HG02678 (cell line): Measurements from ENCODE around the gene AMPD3.
"Not testable (repeated sequence)": the region's sequence is repeated elsewhere in the genome, so short reads cannot be mapped to it uniquely, and the experiment has no call there.

Experiments
- ATAC-seq: cut with Tn5 transposase; IDR thresholded peaks from one replicate; pipeline ENCODE4 v1.9.1; 2021; ENCODE audit warnings: mild to moderate bottlenecking, moderate library complexity; ENCODE audit not compliant: unreplicated experiment

AMPD3 gene

DNA sequence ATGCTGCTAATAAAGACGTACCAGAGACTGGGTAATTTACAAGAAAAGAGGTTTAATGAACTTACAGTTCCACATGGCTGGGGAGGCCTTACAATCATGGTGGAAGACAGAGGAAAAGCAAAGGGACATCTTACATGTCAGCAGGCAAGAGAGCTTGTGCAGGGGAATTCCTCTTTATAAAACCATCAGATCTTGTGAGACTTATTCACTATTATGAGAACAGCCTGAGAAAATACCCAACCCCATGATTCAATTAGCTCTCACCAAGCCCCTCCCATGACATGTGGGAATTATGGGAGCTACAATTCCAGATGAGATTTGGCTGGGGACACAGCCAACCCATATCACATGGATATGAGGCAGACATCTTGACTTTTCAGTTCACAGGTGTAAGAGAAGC, 18.4 kb upstream of the AMPD3 start:
- not testable (repeated sequence) for ATAC-seq

DNA sequence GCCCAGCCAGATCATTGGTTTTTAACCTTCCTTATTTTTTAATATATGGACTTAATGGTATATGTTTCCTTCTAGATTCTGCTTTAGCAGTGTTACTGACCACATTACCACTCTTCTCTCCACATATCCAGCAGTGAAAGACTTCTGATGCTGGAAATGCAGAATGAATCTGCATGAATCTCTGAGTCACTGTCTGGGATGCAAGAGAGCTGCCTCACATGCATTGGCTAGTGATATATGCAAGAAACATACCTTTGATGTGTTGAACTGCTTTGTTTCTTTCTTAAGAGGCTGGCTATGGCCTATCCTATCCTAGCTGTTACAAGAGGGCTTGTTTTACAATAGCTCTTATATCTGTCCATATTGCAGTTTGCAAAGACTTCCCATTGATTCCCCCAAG, 16.6 kb upstream of the AMPD3 start:
- ATAC-seq, result no peak

DNA sequence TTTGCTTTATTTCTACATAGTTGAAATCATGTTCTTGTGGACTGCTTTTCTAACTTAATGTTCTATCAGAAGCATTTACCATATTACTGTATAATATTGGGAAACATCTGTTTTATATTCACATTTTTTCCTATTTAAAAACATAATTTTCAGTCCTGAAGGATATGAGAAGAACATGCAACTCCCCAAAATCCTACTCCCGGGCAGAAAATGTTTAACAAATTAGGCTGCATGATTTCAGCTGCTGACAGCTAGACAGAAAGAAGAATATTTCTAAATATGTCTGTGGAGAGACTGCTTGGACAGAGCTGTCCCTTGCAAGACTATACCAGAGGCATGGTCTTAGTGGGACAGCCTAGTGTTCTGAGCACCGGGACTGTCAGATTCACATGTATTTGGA, 15.7 kb upstream of the AMPD3 start:
- ATAC-seq, result no peak

DNA sequence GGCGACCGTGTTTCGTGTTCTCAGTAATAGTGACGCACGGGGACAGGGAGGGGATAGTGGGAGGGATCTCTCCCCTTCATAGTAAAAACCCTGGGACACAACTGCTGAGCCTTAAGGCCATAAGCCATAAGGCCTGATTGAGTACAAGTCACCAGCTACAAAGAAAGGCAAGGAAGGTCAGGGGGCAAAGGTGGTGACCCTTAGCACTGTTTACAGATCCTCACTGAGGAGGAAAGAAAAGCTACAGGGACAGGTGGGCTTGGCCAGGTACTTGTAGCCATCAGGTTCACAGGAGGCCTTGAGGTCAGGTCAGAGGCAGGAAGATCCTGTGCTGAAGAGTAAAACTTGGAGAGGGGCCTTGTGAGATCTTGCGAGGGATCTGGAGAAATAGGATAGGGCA, 15.1 kb upstream of the AMPD3 start:
- ATAC-seq, result no peak

DNA sequence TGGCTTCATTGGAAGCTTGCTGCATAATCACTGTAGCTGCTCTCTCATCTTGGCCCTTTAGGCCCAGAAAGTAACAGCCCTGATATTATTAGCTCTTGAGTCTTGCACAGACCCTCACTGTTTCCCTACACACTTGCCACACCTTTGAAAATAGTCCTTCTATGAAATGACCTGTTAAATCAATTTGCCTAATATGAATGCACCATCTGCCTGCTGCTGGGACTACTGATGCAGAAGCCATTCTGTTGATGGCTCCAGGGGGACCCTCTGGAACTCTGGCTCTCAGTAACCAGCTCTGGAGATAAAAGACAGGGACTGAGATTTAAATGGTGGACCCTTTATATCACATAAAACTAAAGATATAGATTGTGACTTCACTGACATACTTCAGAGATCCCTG, 14.7 kb upstream of the AMPD3 start:
- no peak for ATAC-seq

DNA sequence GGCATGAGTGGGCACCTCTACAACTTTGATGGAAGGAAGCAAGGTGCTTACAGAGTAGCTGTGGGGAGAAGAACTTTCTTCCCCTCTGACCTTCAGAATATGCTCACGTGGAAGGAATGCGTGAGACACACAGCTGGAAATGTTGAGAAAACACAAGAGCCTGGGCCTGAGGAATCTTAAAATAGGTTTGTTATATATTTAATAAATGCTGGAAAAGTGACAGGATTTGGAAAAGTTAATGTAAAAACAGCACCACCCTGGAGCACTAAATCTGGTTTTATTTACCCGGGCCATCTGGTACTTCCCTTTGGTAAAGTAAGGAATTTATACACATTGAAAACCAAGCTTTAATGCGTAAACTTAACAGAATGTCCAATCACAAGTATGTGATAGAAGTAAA, 14.0 kb upstream of the AMPD3 start:
- no peak for ATAC-seq

DNA sequence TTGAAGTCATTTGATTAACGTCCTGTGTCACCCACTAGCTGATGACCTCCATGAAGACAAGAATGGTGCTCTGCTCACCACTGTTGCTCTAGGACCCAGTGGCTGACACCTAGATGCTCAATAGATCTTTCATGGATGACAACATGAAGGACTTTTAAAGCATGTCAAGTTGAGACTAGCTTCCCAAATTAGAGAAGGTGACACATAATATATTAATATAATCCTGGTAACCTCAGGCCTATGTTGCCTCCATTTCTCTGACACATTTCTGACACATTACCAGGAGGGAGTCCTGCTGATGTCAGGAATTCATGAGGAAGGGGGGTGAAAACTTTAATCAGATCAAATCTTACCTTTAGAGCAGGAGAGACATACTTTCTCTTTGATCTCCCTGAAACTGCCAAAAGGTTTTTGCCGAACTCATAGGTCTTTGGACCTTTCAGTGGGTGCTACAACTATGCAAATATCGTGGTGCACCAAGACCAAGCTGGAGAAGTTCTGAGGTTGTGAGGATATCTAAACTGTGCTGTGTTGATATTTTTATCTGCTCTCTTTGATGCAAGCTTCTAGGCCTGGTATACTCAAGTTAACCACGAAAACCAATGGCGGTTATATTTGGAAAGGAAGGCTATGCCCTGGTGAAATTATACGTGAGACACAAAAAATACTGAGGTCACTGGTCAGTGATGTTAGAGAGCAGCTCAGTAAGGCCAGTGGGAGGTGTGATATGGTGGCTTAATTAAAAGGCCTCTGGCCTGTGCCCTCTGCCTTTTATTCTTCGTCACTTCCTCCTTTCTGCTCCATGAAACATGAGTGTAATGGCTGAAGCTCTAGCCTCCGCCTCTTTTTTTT, 13.2 kb upstream of the AMPD3 start:
- ATAC-seq, result peak; percentile 98

DNA sequence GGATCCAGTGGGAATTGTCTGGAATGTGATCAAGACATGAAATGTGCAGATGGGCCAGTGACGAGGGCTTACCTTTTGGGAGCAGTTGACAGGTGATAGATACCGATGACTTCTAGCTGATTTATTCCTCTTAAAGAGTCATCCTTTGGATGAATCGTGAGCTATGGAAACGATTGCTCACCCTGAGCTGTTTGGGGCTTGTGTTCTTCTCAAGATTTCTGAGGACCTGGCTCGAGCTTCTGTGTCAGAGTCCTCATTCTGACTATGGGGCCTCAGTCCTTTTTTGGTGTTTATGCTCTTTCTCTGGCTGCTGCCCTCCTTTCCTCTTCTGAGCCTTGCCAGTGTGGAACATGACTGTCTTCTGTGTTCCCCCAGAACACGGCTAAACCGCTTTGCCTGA, 11.9 kb upstream of the AMPD3 start:
- ATAC-seq, result no peak

DNA sequence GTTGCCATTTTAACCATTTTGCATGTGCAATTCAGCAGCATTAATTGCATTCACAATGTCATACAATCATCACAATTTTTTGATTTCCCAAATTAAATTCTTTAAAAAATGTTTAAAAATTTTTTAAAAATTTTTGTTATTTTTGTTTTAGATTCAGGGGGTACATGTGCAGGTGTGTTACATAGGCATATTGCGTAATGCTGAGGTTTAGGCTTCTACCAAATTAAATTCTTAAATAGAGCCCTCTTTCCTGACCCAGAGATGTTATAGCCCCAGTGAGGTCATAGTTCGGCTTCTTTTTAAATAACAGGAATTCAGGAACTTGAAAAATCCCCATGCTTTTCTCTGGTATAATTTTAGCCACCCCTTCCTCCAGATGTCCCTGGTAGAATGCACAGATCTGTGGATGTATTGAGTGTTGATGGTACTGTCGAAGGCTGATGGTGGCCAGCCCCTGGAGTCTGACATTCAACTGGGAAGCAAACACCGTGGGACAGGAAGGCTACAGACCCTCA, 11.3 kb upstream of the AMPD3 start:
- ATAC-seq, result no peak

DNA sequence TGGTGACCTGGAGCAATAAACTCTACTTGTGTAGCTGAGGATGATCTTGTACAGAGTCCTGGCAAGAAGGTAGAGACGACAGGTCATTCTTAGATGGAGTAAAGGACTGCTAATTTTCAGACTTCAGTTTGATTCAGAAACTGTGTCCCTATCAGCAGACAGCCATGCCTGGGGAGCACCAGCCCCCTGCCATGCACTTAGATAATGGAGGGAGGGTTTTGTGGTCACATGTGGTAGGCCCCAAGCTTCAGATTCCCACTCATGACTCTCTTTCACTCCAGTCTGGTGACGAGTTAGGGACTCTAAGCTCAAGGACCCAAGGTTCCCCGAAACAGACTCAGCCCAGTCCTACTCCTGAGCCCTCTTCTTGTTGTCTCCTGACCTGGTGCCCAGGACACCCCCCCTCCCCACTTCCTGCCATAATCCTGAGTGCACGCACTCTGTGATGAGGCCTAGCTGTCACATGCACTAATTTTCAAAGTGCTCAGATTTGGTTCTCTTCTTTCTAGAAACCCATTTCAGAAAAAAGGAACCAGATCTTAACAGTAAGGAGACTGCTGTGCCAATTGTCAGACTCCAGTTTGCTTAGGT, 10.2 kb upstream of the AMPD3 start:
- no peak for ATAC-seq

DNA sequence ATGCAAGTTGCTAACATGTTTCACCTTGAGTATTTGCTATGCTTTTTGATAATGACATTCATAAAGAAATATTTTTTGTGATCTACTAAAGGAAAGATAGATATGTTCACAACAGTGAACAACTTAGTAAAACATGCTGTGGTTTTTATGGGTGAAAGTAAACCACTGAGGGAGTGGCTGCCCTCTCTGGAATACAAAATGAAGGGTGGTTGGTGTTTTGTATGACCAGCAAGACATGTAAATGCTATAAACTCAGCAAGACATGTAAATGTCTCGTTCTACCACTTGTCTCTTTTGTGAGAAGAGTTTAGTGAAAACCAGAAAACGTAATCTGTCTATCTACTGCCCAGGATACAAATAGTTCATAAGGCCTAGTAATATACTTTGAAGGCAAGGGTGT, 7.6 kb upstream of the AMPD3 start:
- no peak for ATAC-seq

DNA sequence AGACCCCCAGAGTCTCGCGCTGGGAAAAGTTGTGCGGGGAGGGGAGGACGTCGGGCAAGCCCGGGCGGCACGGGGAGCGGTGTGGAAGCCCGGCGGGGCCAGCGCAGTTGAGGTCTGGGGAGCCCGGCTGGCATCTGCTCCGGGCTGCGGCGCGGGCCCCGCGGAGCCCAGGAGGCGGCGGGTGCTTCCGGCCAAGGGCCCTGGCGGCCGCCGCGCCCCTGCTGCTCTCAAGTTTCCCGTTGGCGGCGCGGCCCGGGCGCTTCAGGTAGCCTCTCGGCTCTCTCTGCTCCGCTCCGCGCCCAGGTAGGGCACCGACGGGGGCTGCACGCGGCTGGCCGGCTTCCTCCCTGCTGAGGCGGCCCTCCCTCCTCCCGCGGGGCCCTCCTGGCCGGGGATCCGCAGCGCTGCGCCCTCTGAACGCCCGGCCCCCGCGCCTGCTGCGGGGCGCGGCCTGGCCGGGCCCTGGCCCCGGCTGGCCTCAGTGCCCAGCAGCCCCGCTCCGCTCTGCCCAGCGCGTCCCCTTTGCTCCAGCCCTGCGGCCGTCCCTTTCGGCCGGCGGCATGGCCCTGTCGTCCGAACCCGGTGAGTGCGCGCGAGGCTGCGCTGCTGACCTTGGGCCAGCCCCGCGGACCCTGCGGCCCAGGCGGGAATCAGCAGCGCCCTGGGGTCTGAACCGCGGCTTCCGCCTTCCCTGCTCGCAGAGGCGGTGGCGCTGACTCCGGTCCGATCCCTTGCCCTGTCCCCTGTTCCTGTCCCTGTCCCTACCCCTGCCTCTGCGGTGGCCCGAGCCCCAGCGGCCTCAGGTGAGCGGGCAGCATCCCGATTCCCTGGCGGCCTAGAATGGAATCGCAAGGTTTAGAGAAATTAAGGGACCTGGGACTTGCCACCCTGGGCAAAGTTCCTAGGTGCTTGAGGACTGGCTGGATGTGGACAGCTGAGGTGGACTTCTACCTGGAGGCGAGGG, 4.3 kb upstream of the AMPD3 start:
- peak; percentile 30 for ATAC-seq

DNA sequence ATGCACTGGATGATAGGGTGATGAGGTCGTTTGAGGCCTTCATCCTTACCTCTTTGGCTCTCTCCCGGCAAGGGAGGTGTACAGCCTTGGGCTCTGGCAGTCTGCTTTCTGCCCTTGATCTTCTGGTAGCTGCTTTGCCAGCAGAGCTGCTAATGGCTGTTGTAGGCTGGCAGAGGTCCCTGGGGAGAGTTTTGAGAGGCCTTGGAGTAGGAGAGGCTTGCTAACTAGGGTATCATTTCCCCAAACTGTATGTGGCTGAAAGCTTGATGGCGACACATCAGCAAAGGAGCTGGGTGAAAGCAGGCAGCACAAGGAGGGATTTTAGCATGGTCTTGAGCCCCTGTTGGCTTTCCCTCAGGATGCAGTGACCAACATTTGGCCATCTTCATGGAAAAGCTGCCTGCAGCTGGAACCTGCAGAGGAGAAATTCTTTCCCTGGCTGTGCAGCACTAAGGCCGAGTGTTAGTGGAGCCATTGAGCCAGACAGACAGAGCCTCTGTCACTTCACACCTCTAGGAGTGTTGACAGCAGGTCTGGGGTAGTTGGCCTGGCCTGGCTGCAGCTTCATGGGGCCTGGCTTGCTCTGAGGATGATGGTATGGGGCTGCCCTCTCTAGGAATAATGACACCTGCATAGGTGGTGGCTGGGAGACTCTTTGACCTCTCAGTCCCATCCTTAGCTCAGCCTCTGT, 3.5 kb upstream of the AMPD3 start:
- no peak for ATAC-seq

DNA sequence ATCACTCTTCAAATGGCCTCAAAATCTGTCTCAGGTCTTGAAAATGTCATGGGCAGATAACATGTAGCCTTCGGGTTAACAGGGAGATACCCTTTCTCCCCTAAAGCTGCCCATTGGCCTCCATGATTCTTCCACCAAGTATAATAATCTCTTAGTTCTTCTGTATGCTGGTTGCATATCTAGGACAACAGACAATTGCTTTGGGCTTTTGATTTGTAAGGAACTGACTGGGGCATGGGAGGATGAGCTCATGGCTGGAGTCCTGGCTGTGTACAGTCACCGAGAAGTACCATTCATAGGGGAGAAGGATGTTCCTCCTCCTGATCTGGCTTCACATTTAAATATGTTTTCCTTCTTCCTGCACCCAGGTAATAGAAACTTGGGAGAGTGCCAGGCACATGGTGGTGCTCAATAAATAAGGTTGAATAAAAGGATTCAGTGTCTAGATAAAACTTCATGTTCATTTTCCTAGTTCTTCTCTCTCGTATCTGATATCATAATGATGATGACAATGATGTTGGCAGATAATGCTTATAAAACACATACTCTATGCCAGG, 2.8 kb upstream of the AMPD3 start:
- ATAC-seq, result no peak

DNA sequence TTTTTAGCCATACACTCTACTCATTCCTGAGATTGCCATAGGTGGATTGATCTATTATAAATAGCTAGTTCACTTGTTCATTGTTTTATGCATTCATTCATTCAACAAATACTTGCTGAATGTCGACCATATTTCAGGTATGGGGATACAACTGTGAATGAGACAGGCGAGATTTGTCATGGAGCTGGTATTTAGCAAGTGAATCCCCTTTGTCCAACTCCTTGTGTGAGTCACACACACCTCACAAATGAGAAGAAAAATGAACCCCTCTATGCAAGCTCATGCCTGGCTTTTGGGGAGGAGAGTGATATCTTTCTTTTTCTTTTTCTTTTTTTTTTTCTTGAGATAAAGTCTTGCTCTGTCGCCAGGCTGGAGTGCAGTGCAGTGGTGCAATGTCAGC, 1.8 kb upstream of the AMPD3 start:
- ATAC-seq, result no peak

DNA sequence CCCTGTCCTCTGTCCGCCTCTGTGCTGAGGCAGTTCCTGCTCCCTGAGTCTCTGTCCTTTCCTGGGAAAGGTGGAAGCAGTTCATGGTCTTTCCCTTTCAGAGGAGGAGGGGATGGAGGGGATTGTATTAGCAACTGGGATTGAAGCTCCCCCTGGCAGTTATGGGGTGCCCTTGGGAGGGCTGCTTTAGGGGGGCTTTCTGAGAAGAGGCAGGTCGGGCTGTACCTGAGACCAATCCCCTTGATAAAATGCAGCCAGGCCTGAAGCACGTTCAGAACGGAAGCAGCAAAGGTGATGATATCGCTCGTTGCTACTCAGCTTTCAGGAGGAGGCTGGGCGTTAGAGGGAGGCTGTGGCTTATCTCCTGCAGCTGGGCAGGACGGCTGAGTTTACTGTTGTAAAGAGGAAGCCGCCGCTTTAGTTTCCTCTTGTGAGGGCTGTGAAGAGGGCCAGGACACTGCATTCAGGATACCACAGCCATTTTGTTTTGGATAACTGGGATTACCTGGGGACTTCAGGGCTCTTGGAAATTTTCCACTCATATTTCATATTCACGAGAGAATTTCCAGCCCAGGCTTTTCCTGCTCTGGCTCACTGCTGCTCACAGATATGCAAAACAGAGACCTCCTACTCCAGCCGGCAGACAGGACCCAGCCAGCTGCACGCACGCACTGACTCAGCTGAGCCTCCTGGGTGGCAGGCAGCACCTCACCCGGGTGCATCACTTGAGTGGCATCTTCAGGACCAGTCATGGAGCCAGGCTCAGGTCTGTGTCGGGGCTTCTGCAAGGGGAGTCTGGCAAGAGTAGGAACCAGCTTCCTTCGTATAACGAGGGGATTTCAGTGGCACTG, 798 bp downstream of the AMPD3 start:
- peak; percentile 55 for ATAC-seq

DNA sequence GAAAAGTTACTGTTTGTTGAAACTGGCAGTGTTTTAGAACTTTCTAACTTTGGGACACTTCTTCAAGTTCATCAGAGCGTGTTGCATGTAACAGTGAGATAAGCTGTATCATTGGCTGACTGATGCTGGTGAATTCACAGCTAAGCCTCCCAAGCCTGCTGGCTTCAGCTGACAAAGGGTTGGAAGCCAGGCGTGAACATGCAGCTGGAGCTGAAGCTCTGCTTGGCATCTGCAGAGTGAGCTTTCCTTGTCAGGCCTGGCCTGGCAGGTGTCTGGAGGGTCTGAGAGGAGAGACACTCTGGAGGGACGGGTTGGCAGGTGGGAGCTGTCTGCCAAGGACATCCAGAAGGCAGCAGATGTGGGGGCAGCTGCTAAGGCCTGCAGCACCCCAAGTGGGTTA, 1.5 kb downstream of the AMPD3 start:
- ATAC-seq, result no peak

DNA sequence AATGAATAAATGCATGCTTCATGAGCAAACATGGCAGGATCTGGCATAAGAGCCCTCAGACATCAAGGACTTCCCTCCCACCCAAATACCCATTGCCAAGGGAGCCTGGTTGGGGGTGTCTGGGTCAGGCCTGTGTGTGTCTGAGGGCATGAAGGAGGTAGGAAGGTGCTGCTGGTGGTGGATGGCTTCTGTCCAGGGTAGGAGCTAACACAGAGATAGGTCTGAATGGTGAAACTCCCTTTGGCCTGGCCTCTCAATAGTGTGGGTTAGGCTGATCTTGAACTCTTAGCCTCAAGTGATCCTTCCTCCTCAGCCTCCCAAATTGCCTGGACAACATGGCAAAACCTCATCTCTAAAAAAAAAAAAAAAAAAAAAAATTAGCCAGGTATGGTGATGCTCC, 2.8 kb downstream of the AMPD3 start:
- ATAC-seq, result no peak
